ENCODE measurements around the gene TSTD1.
"Not testable (repeated sequence)": the region's sequence is repeated elsewhere in the genome, so short reads cannot be mapped to it uniquely, and the experiment has no call there.

DNA sequence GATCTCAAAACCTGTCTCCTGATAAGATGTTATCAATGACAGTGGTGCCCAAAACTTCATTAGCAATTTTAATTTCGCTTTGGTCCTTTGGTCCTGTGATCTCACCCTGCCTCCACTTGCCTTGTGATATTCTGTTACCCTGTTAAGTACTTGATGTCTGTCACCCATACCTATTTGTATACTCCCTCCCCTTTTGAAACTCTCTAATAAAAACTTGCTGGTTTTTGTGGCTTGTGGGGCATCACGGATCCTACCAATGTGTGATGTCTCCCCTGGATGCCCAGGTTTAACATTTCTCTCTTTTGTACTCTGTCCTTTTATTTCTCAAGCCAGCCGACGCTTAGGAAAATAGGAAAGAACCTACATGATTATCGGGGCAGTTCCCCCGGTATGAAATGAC is 25.2 kb upstream of the TSTD1 start:
- not testable (repeated sequence) for TF ChIP-seq CTCF (conservative IDR thresholded peaks at IDR 0.05 in 1 of 2, IDR thresholded peaks at IDR 0.05 in 1 of 2; ENCODE audit: low read depth in 1 of 2, low read length in 2 of 2); EZH2 (IDR thresholded peaks at IDR 0.05; ENCODE audit: low read length, missing control alignments)
